ENCODE measurements around the gene NKIRAS1.
"Not testable (repeated sequence)": the region's sequence is repeated elsewhere in the genome, so short reads cannot be mapped to it uniquely, and the experiment has no call there.

Gene NKIRAS1

GRCh38 chr3:23884481-23884880 is 32.3 kb downstream of the NKIRAS1 start:
- no peak overlapping the region for H3K27ac ChIP-seq
- TF ChIP-seq CTCF (conservative IDR thresholded peaks at IDR 0.05), result no peak

GRCh38 chr3:23882487-23882918 is 34.3 kb downstream of the NKIRAS1 start:
- no peak overlapping the region for H3K27ac ChIP-seq
- no peak for TF ChIP-seq CTCF (conservative IDR thresholded peaks at IDR 0.05)

GRCh38 chr3:23881993-23882392 is 34.8 kb downstream of the NKIRAS1 start:
- H3K27ac ChIP-seq, result not testable (repeated sequence)

- peak overlapping the region; percentile 34 for H3K27ac ChIP-seq
- TF ChIP-seq CTCF (conservative IDR thresholded peaks at IDR 0.05), result no peak
Observed at GRCh38 chr3:23880703-23881339, 36.0 kb downstream of the NKIRAS1 start.

GRCh38 chr3:23879485-23879884 is 37.3 kb downstream of the NKIRAS1 start:
- no peak for TF ChIP-seq CTCF (conservative IDR thresholded peaks at IDR 0.05)

GRCh38 chr3:23877329-23877980 is 39.3 kb downstream of the NKIRAS1 start:
- no peak for TF ChIP-seq CTCF (conservative IDR thresholded peaks at IDR 0.05)

More at GRCh38 chr3:23879485-23879884, 37.3 kb downstream of the NKIRAS1 start:
- peak overlapping the region; percentile 34 for H3K27ac ChIP-seq

GRCh38 chr3:23876923-23877322 is 39.9 kb downstream of the NKIRAS1 start:
- TF ChIP-seq CTCF (conservative IDR thresholded peaks at IDR 0.05), result no peak
- no peak overlapping the region for H3K27ac ChIP-seq

More at GRCh38 chr3:23877329-23877980, 39.3 kb downstream of the NKIRAS1 start:
- H3K27ac ChIP-seq, result no peak overlapping the region

GRCh38 chr3:23875113-23875725 is 41.6 kb downstream of the NKIRAS1 start:
- no peak for TF ChIP-seq CTCF (conservative IDR thresholded peaks at IDR 0.05)
- H3K27ac ChIP-seq, result no peak overlapping the region
